GM12872 (cell line): ENCODE results near the gene PIK3IP1.

ENCODE experiments used
- TF ChIP-seq, protein P1 (sequence below): IDR thresholded peaks from 3 replicates; pipeline ENCODE4 v1.5.1; 2011; ENCODE audit warnings: low read depth, mild to moderate bottlenecking, low read length, moderate library complexity; ENCODE audit not compliant: insufficient read depth

The PIK3IP1 gene

DNA sequence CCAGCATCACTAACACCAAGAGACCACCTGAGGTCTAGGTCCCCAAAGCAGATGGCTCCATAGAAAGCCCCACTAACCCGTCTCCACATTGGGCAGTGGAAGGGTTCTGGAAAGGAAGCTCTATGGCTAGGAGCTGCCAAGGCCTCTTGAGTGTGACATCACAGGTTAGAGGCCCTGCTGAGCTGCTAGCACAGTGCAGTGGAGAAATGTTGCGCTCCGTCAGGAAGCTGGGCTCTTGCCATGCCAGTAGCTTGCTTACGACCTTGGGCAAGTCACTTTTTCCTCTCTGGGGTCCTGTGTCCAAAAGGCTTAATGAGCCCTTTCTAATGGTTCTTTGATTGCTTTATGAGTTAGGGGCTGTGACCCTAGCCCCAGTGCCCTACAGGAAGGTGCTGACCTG lies 10.6 kb downstream of the PIK3IP1 start:
- TF ChIP-seq, protein P1, sequence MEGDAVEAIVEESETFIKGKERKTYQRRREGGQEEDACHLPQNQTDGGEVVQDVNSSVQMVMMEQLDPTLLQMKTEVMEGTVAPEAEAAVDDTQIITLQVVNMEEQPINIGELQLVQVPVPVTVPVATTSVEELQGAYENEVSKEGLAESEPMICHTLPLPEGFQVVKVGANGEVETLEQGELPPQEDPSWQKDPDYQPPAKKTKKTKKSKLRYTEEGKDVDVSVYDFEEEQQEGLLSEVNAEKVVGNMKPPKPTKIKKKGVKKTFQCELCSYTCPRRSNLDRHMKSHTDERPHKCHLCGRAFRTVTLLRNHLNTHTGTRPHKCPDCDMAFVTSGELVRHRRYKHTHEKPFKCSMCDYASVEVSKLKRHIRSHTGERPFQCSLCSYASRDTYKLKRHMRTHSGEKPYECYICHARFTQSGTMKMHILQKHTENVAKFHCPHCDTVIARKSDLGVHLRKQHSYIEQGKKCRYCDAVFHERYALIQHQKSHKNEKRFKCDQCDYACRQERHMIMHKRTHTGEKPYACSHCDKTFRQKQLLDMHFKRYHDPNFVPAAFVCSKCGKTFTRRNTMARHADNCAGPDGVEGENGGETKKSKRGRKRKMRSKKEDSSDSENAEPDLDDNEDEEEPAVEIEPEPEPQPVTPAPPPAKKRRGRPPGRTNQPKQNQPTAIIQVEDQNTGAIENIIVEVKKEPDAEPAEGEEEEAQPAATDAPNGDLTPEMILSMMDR, result no peak

DNA sequence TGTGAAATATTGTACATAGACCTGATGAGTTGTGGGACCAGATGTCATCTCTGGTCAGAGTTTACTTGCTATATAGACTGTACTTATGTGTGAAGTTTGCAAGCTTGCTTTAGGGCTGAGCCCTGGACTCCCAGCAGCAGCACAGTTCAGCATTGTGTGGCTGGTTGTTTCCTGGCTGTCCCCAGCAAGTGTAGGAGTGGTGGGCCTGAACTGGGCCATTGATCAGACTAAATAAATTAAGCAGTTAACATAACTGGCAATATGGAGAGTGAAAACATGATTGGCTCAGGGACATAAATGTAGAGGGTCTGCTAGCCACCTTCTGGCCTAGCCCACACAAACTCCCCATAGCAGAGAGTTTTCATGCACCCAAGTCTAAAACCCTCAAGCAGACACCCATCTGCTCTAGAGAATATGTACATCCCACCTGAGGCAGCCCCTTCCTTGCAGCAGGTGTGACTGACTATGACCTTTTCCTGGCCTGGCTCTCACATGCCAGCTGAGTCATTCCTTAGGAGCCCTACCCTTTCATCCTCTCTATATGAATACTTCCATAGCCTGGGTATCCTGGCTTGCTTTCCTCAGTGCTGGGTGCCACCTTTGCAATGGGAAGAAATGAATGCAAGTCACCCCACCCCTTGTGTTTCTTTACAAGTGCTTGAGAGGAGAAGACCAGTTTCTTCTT lies 12.3 kb downstream of the PIK3IP1 start:
- TF ChIP-seq, protein P1, result no peak

DNA sequence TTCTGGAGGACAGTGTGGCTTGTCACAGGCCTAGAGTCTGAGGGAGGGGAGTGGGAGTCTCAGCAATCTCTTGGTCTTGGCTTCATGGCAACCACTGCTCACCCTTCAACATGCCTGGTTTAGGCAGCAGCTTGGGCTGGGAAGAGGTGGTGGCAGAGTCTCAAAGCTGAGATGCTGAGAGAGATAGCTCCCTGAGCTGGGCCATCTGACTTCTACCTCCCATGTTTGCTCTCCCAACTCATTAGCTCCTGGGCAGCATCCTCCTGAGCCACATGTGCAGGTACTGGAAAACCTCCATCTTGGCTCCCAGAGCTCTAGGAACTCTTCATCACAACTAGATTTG lies 13.0 kb downstream of the PIK3IP1 start:
- TF ChIP-seq, protein P1, result no peak

DNA sequence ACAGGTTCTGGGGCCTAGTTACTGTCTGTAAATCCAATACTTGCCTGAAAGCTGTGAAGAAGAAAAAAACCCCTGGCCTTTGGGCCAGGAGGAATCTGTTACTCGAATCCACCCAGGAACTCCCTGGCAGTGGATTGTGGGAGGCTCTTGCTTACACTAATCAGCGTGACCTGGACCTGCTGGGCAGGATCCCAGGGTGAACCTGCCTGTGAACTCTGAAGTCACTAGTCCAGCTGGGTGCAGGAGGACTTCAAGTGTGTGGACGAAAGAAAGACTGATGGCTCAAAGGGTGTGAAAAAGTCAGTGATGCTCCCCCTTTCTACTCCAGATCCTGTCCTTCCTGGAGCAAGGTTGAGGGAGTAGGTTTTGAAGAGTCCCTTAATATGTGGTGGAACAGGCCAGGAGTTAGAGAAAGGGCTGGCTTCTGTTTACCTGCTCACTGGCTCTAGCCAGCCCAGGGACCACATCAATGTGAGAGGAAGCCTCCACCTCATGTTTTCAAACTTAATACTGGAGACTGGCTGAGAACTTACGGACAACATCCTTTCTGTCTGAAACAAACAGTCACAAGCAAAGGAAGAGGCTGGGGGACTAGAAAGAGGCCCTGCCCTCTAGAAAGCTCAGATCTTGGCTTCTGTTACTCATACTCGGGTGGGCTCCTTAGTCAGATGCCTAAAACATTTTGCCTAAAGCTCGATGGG lies 13.5 kb downstream of the PIK3IP1 start:
- TF ChIP-seq, protein P1, result no peak

DNA sequence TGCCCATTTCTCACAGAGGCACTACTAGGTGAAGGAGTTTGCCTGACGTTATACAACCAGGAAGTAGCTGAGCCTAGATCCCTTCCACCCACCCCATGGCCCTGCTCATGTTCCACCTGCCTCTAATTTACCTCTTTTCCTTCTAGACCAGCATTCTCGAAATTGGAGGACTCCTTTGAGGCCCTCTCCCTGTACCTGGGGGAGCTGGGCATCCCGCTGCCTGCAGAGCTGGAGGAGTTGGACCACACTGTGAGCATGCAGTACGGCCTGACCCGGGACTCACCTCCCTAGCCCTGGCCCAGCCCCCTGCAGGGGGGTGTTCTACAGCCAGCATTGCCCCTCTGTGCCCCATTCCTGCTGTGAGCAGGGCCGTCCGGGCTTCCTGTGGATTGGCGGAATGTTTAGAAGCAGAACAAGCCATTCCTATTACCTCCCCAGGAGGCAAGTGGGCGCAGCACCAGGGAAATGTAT lies 14.1 kb downstream of the PIK3IP1 start:
- TF ChIP-seq, protein P1, result no peak

DNA sequence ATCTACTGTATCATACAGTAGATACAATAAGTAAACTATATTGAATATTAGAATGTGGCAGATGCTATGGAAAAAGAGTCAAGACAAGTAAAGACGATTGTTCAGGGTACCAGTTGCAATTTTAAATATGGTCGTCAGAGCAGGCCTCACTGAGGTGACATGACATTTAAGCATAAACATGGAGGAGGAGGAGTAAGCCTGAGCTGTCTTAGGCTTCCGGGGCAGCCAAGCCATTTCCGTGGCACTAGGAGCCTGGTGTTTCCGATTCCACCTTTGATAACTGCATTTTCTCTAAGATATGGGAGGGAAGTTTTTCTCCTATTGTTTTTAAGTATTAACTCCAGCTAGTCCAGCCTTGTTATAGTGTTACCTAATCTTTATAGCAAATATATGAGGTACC lies 14.5 kb downstream of the PIK3IP1 start:
- TF ChIP-seq, protein P1, result no peak

DNA sequence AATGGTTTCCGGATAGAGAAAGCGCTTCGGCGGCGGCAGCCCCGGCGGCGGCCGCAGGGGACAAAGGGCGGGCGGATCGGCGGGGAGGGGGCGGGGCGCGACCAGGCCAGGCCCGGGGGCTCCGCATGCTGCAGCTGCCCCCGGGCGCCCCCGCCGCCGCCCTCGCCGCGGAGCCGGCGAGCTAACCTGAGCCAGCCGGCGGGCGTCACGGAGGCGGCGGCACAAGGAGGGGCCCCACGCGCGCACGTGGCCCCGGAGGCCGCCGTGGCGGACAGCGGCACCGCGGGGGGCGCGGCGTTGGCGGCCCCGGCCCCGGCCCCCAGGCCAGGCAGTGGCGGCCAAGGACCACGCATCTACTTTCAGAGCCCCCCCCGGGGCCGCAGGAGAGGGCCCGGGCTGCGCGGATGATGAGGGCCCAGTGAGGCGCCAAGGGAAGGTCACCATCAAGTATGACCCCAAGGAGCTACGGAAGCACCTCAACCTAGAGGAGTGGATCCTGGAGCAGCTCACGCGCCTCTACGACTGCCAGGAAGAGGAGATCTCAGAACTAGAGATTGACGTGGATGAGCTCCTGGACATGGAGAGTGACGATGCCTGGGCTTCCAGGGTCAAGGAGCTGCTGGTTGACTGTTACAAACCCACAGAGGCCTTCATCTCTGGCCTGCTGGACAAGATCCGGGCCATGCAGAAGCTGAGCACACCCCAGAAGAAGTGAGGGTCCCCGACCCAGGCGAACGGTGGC lies 15.7 kb downstream of the PIK3IP1 start:
- TF ChIP-seq, protein P1, result no peak
